ENCODE measurements around the gene CHTF18. TPM values are rescaled to one million over a fixed set of nuclear protein-coding genes. Genes with fewer than 3 reads are reported as not detected.
"Not testable (repeated sequence)": the region's sequence is repeated elsewhere in the genome, so short reads cannot be mapped to it uniquely, and the experiment has no call there.

CHTF18 gene
- total RNA-seq, 6 donors from 2014 or later: 4.1 to 39.8 (median 17.9) TPM

- peak in 1 of 2 donors; percentile 75 for DNase-seq
- Histone ChIP-seq H3K27me3 (no peaks in the 10 kb centered on the region), H3K9me3 (no peaks in the 10 kb centered on the region), H3K4me1 (peaks cover 0 to 4% (median 0%) of the 10 kb centered on the region in 4 donors), H3K4me3 (peak overlapping the region in 1 of 4 donors; percentile 20), H3K36me3 (no peaks in the 10 kb centered on the region), H3K27ac (no peak overlapping the region)
- 58 to 59% methylated on average over 27 to 39 of the region's 39 CpGs for WGBS, 2 donors
- TF ChIP-seq CTCF (IDR thresholded peaks at IDR 0.05) (no peak), EP300 (IDR thresholded peaks at IDR 0.05) (no peak), POLR2AphosphoS5 (IDR thresholded peaks at IDR 0.05) (no peak), POLR2A (IDR thresholded peaks at IDR 0.05) (no peak)
- ATAC-seq (ENCODE audit: low FRiP score in 2 of 2): peak in 1 of 2 donors; percentile 52
Observed at GRCh38 chr16:751152-752006, 37.0 kb upstream of the CHTF18 start.

GRCh38 chr16:752007-752312 lies 36.5 kb upstream of the CHTF18 start:
- Histone ChIP-seq H3K9me3 (no peaks in the 10 kb centered on the region), H3K27me3 (no peaks in the 10 kb centered on the region), H3K36me3 (no peaks in the 10 kb centered on the region), H3K27ac (no peak overlapping the region), H3K4me1 (peaks cover 0 to 4% (median 0%) of the 10 kb centered on the region in 4 donors), H3K4me3 (peak overlapping the region in 1 of 4 donors; percentile 20)
- TF ChIP-seq CTCF (IDR thresholded peaks at IDR 0.05): no peak
- WGBS, 2 donors: 40 to 50% methylated on average over 10 of the region's 10 CpGs
- no peak for DNase-seq
- no peak for ATAC-seq (ENCODE audit: low FRiP score in 2 of 2)

- not testable (repeated sequence) for H3K4me3 ChIP-seq; H3K4me1 ChIP-seq; DNase-seq; H3K27ac ChIP-seq; H3K27me3 ChIP-seq; ATAC-seq (ENCODE audit: low FRiP score in 2 of 2); H3K36me3 ChIP-seq; H3K9me3 ChIP-seq
- 87 to 91% methylated on average over 11 of the region's 11 CpGs for WGBS, 2 donors
Observed at GRCh38 chr16:754121-754607, 34.3 kb upstream of the CHTF18 start.

GRCh38 chr16:754656-755055 lies 33.8 kb upstream of the CHTF18 start:
- Histone ChIP-seq H3K4me1 (peaks cover 0 to 9% (median 1%) of the 10 kb centered on the region in 4 donors), H3K27me3 (no peaks in the 10 kb centered on the region), H3K9me3 (no peaks in the 10 kb centered on the region), H3K27ac (no peak overlapping the region), H3K4me3 (no peak overlapping the region), H3K36me3 (no peaks in the 10 kb centered on the region)
- ATAC-seq (ENCODE audit: low FRiP score in 2 of 2) (peak in 1 of 2 donors; percentile 41), DNase-seq (peak in 1 of 2 donors; percentile 32)
- TF ChIP-seq EP300 (IDR thresholded peaks at IDR 0.05) (no peak), CTCF (IDR thresholded peaks at IDR 0.05) (no peak), POLR2AphosphoS5 (IDR thresholded peaks at IDR 0.05) (no peak), POLR2A (IDR thresholded peaks at IDR 0.05) (no peak)
- 24 to 26% methylated on average over 11 of the region's 11 CpGs for WGBS, 2 donors

GRCh38 chr16:756428-756827 lies 32.0 kb upstream of the CHTF18 start:
- Histone ChIP-seq H3K9me3 (no peaks in the 10 kb centered on the region), H3K4me1 (peaks cover 0 to 19% (median 8%) of the 10 kb centered on the region in 4 donors), H3K27me3 (no peaks in the 10 kb centered on the region), H3K36me3 (no peaks in the 10 kb centered on the region), H3K27ac (no peak overlapping the region), H3K4me3 (no peak overlapping the region)
- no peak for TF ChIP-seq POLR2A (IDR thresholded peaks at IDR 0.05)
- no peak for TF ChIP-seq CTCF (IDR thresholded peaks at IDR 0.05)
- TF ChIP-seq POLR2AphosphoS5 (IDR thresholded peaks at IDR 0.05): no peak
- no peak for TF ChIP-seq EP300 (IDR thresholded peaks at IDR 0.05)
- ATAC-seq (ENCODE audit: low FRiP score in 2 of 2) (no peak), DNase-seq (no peak)
- 84 to 90% methylated on average over 5 of the region's 5 CpGs for WGBS, 2 donors
